HepG2 (cell line): Measurements from ENCODE around the gene JPH4. TPM values are rescaled to one million over a fixed set of nuclear protein-coding genes. Genes with fewer than 3 reads are reported as not detected.

Experiments
- DRAP1 ChIP-seq: IDR thresholded peaks from 2 replicates; pipeline ENCODE4 v1.6.1; 2016; ENCODE audit warnings: missing genetic modification reagents, missing compliant biosample characterization
- FIP1L1 ChIP-seq: fragments of 200-400 bp; formaldehyde crosslinking; IDR thresholded peaks from 2 replicates; pipeline ENCODE4 v1.6.1; 2018; ENCODE audit warnings: low read depth, mild to moderate bottlenecking, low read length, moderate library complexity, borderline replicate concordance; ENCODE audit not compliant: insufficient read depth
- GABPA ChIP-seq, 2 experiments: IDR thresholded peaks; 2 replicates each; pipeline ENCODE4 v1.6.1; 2011 to 2016; ENCODE audit warnings: low read depth in 2 of 2, low read length in 1 of 2, missing biosample characterization in 1 of 2, missing genetic modification characterization in 1 of 2
- MAF1 ChIP-seq: sonication (generic); formaldehyde crosslinking; IDR thresholded peaks from 2 replicates; pipeline ENCODE4 v1.5.0; 2020; ENCODE audit warnings: missing genetic modification reagents, borderline replicate concordance
- MED13 ChIP-seq: sonication (generic); formaldehyde crosslinking; IDR thresholded peaks from 2 replicates; pipeline ENCODE4 v1.5.0; 2020; ENCODE audit warnings: missing genetic modification reagents
- MEF2D ChIP-seq: sonication (generic); formaldehyde crosslinking; IDR thresholded peaks from 2 replicates; pipeline ENCODE4 v1.5.1; 2020; ENCODE audit warnings: mild to moderate bottlenecking, missing genetic modification reagents
- MTF1 ChIP-seq: sonication (generic); formaldehyde crosslinking; IDR thresholded peaks from 2 replicates; pipeline ENCODE4 v1.5.0; 2020; ENCODE audit warnings: missing genetic modification reagents
- NFE2L2 ChIP-seq: fragments of 150-350 bp; IDR thresholded peaks from 2 replicates; pipeline ENCODE4 v1.6.1; 2014; ENCODE audit warnings: low read length
- SALL2 ChIP-seq: sonication (generic); formaldehyde crosslinking; IDR thresholded peaks from 2 replicates; pipeline ENCODE4 v1.8.1; 2023; ENCODE audit warnings: mild to moderate bottlenecking, missing genetic modification reagents, inconsistent platforms
- ZNF136 ChIP-seq: sonication (generic); formaldehyde crosslinking; IDR thresholded peaks from 2 replicates; pipeline ENCODE4 v1.8.1; 2022; ENCODE audit warnings: low read depth, mild to moderate bottlenecking, moderate library complexity, missing genetic modification reagents
- ZNF280D ChIP-seq: sonication (generic); formaldehyde crosslinking; IDR thresholded peaks from 2 replicates; pipeline ENCODE4 v1.5.1; 2020; ENCODE audit warnings: mild to moderate bottlenecking, missing genetic modification reagents
- ZNF510 ChIP-seq: sonication (generic); formaldehyde crosslinking; IDR thresholded peaks from 2 replicates; pipeline ENCODE4 v1.4.0; 2020; ENCODE audit warnings: low read depth, mild to moderate bottlenecking, missing genetic modification reagents
- ZNF552 ChIP-seq: sonication (generic); formaldehyde crosslinking; IDR thresholded peaks from 2 replicates; pipeline ENCODE4 v1.9.0; 2022; ENCODE audit warnings: missing genetic modification reagents, mild to moderate bottlenecking, borderline replicate concordance
- ZNF607 ChIP-seq: sonication (generic); formaldehyde crosslinking; IDR thresholded peaks from 2 replicates; pipeline ENCODE4 v1.5.1; 2020; ENCODE audit warnings: missing genetic modification reagents, mild to moderate bottlenecking, borderline replicate concordance
- ZSCAN9 ChIP-seq: IDR thresholded peaks from 2 replicates; pipeline ENCODE4 v1.6.1; 2016; ENCODE audit warnings: borderline replicate concordance
- polyA plus RNA-seq, 8 experiments: library from polyadenylated mRNA; depleted of rRNA in 3 of 8; stranded (reverse) in 7 of 8; unstranded in 1 of 8; fragments of >200 nt; fragmentation: Illumina TruSeq in 4 of 8; extraction: Trizol in 4 of 8; gene quantifications; 2 replicates each; pipeline versions ENCODE4 v1.2.1 to v1.2.3, GENCODE V29; 2011 to 2016; ENCODE audit warnings: low read depth in 4 of 8, missing spikeins in 1 of 8, mixed read lengths in 1 of 8; ENCODE audit not compliant: insufficient read depth in 1 of 8
- total RNA-seq, 5 experiments: library from RNA; depleted of rRNA; stranded (reverse); fragments of >200 nt; fragmentation: Illumina TruSeq; extraction: Trizol; gene quantifications; 2 replicates each; pipeline ENCODE4 v1.2.3, GENCODE V29; 2016; ENCODE audit warnings: low read depth in 1 of 5
- TF ChIP-seq, protein P1 (sequence below): sonication (generic); formaldehyde crosslinking; IDR thresholded peaks from 2 replicates; pipeline ENCODE4 v1.4.0; 2020; ENCODE audit warnings: missing genetic modification reagents
- TF ChIP-seq, protein P2 (sequence below): sonication (generic); formaldehyde crosslinking; IDR thresholded peaks from 2 replicates; pipeline ENCODE4 v1.5.0; 2020; ENCODE audit warnings: mild to moderate bottlenecking, missing genetic modification reagents, borderline replicate concordance

JPH4 gene
- total and polyA plus RNA-seq, 2 of the 13 experiments (the other 11 are each of a cell fraction or from before 2014, with no cell fraction given): 0.08 to 0.22 TPM

DNA sequence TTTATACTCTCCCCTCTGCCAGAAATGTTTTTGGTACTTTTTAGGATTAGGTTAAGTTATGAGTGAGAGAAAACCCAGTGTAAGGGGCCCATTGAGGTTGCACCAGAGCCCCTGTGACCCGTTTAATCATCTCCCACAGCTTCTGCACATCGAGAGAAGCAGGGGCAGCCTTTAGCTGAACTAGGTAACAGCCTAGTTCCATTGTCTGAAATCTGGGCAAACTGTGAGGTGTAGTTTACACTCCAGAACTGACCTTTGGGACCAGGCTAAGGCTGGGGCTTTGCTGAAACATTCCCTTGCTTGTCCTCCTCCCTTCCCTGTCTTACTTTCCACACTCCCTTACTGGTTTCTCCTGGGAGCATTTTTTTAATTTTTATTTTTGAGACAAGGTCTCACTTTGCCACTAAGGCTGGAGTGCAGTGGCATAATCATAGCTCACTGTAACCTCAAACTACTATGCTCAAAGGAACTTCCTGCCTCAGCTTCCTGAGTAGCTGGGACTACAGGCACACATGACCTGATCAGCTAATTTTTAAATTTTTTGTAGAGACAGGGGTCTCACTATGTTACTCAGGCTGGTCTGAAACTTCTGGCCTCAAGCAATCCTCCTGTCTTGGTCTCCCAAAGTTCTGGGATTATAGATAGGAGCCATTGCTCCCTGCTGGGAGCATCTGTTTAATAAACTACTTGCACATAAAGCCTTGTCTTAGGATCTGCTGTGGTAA, 31.7 kb upstream of the JPH4 start (continued):
- TF ChIP-seq ZNF510 (CRISPR knock-in tag) (no peak), MTF1 (CRISPR knock-in tag) (no peak), ZNF552 (CRISPR knock-in tag) (no peak; the same call in 1 of the 2 replicates), ZNF607 (CRISPR knock-in tag) (no peak; the same call in 1 of the 2 replicates), MED13 (CRISPR knock-in tag) (peak; percentile 40; the same call in 1 of the 2 replicates), ZSCAN9 (CRISPR knock-in tag) (no peak), MEF2D (no peak), ZNF280D (CRISPR knock-in tag) (no peak), GABPA (IDR thresholded peaks at IDR 0.05; ENCODE audit: low read depth, low read length) (no peak), GABPA (CRISPR knock-in tag; IDR thresholded peaks at IDR 0.05; ENCODE audit: low read depth) (no peak), SALL2 (CRISPR knock-in tag) (no peak; the same call in 1 of the 2 replicates), NFE2L2 (0 out of 2 replicates have a peak, but pooled peaks have one; percentile 1), FIP1L1 (no peak), DRAP1 (CRISPR knock-in tag) (peak; percentile 57; the same call in 1 of the 2 replicates), ZNF136 (CRISPR knock-in tag) (no peak), MAF1 (CRISPR knock-in tag) (no peak; the same call in 1 of the 2 replicates)
- TF ChIP-seq, protein P1, sequence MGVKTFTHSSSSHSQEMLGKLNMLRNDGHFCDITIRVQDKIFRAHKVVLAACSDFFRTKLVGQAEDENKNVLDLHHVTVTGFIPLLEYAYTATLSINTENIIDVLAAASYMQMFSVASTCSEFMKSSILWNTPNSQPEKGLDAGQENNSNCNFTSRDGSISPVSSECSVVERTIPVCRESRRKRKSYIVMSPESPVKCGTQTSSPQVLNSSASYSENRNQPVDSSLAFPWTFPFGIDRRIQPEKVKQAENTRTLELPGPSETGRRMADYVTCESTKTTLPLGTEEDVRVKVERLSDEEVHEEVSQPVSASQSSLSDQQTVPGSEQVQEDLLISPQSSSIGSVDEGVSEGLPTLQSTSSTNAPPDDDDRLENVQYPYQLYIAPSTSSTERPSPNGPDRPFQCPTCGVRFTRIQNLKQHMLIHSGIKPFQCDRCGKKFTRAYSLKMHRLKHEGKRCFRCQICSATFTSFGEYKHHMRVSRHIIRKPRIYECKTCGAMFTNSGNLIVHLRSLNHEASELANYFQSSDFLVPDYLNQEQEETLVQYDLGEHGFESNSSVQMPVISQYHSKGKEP: no peak; the same call in 1 of the 2 replicates
- TF ChIP-seq, protein P2, sequence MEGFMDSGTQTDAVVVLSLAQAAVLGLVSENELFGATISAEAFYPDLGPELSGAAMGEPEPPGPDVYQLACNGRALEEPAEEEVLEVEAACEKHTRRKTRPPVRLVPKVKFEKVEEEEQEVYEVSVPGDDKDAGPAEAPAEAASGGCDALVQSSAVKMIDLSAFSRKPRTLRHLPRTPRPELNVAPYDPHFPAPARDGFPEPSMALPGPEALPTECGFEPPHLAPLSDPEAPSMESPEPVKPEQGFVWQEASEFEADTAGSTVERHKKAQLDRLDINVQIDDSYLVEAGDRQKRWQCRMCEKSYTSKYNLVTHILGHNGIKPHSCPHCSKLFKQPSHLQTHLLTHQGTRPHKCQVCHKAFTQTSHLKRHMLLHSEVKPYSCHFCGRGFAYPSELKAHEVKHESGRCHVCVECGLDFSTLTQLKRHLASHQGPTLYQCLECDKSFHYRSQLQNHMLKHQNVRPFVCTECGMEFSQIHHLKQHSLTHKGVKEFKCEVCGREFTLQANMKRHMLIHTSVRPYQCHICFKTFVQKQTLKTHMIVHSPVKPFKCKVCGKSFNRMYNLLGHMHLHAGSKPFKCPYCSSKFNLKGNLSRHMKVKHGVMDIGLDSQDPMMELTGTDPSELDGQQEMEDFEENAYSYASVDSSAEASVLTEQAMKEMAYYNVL (CRISPR knock-in tag): peak; percentile 72; the same call in 1 of the 2 replicates
